ENCODE measurements around the gene PDCD2L.
"Not testable (repeated sequence)": the region's sequence is repeated elsewhere in the genome, so short reads cannot be mapped to it uniquely, and the experiment has no call there.

Gene PDCD2L

GRCh38 chr19:34375598-34375997 lies 28.6 kb upstream of the PDCD2L start:
- DNase-seq (ENCODE audit: low spot score), result no peak

DNA sequence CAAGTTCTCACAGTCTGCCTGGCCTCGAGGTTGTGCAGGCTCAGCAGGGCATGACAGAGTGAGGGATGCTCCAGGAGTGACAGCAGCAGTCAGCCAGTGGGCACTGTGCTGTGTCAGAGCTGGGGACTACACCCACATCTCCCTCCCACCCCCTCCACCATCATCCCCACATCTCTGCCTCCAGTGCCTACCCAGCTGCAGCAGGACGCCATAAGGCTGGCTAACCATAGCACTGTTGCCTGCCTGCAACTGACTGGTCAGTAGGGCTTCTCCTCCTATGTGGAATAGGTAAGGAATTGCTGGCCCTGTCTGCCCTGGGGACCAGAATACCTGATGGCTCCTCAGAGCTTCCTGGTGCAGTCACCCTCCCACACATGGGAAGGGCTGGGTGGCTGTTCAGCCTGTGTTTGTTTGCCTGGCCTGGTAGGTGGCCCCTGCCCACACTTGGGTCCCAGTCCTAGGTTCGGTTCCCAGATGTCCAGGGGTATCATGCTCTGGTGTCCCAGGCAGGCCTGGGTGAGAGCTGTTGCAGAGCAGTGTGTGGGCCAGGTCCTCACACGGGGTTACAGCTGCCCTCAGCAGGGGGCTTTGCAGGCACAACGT lies 23.5 kb upstream of the PDCD2L start:
- no peak for DNase-seq (ENCODE audit: low spot score)

DNA sequence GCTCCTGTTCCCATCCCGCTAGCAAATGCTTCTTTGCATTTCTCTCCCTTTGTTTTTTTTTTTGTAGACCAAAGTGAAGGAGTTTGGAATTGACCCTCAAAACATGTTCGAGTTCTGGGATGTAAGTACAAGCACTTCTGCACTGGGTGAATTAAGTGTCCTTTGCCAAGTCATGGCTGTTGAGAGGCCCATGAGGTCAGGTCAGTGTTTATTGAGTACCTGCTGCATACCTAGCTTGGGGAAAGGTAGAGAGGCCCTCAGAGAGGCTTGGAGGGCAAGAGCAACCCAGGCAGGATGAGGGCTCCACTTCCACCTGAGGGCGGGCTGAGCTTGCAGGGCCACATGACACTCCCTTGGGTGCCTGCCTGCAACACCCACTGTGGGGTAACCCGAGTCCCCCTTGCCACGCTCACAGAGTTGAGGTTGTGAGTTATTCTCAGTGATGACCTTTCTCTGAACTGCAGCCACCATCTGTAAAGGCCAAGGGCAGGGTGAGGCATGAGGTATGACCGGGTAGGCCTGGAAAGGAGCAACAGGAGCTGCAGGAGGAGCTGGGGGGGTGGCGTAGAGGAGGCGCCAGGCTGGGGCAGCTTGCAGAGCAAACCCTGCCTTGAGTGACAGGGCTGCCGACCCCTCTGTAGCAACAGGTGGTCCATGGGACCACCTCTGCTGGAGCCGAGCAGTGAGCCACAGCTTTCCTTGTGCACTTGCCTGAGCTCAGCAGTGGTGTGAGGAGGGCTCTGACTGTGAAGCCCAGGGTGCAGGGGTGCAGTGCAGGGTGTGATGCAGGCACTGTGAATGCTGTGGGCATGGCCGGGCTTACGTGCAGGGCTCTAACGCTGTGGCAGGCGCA lies 22.6 kb upstream of the PDCD2L start:
- no peak for DNase-seq (ENCODE audit: low spot score)

DNA sequence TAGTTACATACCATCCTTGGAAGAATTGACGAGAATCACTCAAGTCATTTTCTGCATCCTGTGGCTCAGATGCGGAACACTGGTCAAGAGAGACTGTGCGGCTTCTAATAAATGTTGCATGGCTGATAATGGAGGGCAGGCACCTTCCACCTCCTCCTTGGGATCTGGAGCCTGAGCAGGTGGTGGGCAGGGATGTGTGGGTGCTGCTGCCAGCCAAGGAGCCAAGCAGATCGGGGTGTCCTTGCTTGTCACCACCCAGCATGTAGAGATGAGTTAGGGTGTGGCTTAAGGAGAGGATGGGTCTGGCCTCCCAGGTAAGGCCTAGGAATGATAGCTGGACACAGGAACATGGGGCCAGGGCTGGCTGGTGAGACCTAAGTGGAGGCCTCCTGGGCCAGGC lies 21.7 kb upstream of the PDCD2L start:
- no peak for DNase-seq (ENCODE audit: low spot score)

GRCh38 chr19:34383599-34383998 lies 20.6 kb upstream of the PDCD2L start:
- DNase-seq (ENCODE audit: low spot score), result no peak

- DNase-seq (ENCODE audit: low spot score), result no peak
These were observed 17.4 kb upstream of the PDCD2L start for GRCh38 chr19:34386645-34387445.

DNA sequence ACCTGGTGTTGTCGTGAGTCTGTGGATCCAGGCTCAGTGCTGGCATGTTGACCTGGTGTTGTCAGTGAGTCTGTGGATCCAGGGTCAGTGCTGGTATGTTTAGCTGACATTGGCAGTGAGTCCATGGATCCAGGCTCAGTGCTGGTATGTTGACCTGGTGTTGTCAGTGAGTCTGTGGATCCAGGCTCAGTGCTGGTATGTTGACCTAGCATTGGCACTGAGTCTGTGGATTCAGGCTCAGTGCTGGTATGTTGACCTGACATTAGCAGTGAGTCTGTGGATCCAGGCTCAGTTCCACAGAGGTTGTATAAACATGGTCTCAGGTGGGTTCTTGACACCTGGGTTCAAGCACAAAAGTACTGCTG lies 16.8 kb upstream of the PDCD2L start:
- DNase-seq (ENCODE audit: low spot score), result no peak

GRCh38 chr19:34388745-34389144 lies 15.5 kb upstream of the PDCD2L start:
- DNase-seq (ENCODE audit: low spot score), result not testable (repeated sequence)

DNA sequence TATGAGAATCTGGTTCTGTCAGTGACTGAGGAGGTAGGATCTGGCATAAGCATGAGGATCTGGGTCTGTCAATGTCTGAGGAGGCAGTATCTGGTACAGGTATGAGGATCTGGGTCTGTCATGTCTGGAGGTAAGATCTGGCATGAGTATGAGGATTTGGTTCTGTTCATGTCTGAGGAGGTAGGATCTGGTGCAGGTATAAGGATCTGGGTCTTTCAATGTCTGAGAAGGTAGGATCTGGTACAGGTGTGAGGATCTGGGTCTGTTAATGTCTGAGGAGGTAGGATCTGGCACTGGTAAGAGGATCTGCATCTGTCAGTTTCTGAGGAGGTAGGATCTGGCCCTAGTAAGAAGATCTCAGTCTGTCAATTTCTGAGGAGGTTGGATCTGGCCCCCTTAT lies 12.4 kb upstream of the PDCD2L start:
- no peak for DNase-seq (ENCODE audit: low spot score)

GRCh38 chr19:34393031-34393430 lies 11.2 kb upstream of the PDCD2L start:
- DNase-seq (ENCODE audit: low spot score), result no peak

- DNase-seq (ENCODE audit: low spot score), result no peak
These were observed 10.6 kb upstream of the PDCD2L start for GRCh38 chr19:34393629-34394028.

- DNase-seq (ENCODE audit: low spot score), result no peak
These were observed 6.3 kb upstream of the PDCD2L start for GRCh38 chr19:34397853-34398252.

DNA sequence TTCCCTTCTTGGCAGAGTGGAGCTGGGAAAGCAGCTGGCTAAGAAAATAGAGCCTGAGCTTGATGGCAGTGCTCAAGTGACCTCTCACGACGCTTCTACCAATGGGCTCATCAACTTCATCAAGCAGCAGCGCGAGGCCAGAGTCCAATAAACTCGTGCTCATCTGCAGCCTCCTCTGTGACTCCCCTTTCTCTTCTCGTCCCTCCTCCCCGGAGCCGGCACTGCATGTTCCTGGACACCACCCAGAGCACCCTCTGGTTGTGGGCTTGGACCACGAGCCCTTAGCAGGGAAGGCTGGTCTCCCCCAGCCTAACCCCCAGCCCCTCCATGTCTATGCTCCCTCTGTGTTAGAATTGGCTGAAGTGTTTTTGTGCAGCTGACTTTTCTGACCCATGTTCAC lies 4.3 kb upstream of the PDCD2L start:
- no peak for DNase-seq (ENCODE audit: low spot score)

DNA sequence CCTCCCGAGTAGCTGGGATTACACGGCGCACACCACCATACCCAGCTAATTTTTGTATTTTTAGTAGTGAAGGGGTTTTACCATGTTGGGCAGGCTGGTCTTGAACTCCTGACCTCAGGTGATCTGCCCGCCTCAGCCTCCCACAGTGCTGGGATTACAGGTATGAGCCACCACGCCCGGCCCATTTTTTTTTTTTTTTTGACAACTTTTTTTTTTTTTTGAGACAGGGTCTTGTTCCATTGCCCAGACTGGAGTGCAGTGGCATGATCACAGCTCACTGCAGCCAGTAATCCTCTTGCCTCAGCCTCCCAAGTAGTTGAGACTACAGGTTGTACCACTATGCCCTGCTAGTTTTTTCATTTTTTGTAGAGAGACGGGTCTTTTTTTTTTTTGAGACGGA lies 3.4 kb upstream of the PDCD2L start:
- DNase-seq (ENCODE audit: low spot score), result not testable (repeated sequence)

DNA sequence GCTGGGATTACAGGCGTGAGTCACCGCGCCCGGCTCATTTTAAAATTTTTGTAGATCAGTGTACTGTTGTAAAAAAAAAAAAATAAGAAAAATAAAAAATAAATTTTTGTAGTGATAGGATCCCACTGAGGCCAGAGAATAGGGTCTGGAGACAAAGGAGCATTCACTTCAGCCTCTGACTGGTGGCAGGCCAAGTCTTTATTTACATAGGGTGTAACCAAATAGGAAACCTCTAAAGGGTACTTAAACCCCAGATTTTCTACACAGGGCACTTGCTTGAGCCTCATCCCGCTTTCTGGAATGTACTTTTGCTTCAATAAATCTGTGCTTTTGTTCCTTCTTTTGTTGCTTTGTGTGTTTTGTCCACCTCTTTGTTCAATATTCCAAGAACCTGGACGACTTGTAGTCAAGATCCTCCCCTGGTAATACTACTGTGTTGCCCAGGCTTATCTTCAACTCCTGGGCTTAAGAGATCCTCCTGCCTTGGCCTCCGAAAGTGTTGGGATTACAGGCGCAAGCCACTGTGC lies 2.1 kb upstream of the PDCD2L start:
- no peak for DNase-seq (ENCODE audit: low spot score)

- no peak for DNase-seq (ENCODE audit: low spot score)
These were observed 453 bp upstream of the PDCD2L start for GRCh38 chr19:34403784-34404108.

DNA sequence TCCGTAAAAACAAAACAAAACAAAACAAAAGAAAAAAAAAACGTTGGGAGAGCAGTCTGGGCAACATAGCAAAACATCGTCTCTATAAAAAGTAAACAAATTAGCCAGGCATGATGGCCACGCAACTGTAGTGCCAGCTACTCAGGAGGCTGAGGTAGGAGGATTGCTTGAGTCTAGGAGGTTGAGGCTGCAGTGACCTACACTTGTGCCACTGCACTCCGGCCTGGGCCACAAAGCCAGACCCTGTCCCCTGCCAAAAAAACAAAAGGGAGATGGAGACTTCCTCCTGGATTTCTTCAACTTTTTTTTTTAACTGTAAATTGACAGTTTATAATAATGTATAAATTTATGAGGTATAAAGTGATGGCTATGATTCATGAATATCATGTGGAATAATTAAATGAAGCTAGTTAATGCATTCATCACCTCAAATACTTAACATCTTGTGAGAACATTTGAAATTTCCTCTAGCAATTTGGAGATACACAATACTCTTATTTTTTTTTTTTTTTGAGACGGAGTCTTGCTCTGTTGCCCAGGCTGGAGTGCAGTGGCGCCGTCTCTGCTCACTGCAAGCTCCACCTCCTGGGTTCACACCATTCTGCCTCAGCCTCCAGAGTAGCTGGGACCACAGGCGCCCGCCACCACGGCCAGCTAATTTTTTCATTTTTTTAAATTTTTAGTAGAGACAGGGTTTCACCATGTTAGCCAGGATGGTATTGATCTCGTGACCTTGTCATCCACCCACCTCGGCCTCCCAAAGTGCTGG lies 1.9 kb downstream of the PDCD2L start:
- no peak for DNase-seq (ENCODE audit: low spot score)

DNA sequence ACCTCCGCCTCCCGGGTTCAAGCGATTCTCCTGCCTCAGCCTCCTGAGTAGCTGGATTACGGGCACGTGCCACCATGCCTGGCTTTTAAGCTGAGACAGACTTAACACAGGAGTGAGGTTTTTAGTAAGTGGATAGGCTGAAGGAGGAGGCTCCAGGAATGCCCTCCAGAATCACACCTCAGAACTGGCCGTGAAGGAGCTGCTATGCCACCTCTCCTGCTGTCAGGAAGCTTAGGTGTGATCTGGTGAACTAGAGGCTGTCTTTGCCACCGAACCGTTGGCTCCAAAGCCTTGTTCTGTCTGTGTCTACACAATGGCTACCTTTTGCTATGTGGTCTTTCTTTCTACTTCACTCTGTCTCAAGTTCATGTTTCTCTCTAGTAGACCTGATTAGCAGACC lies 4.2 kb downstream of the PDCD2L start:
- no peak for DNase-seq (ENCODE audit: low spot score)

GRCh38 chr19:34409189-34410164 lies 5.3 kb downstream of the PDCD2L start:
- DNase-seq (ENCODE audit: low spot score), result no peak

DNA sequence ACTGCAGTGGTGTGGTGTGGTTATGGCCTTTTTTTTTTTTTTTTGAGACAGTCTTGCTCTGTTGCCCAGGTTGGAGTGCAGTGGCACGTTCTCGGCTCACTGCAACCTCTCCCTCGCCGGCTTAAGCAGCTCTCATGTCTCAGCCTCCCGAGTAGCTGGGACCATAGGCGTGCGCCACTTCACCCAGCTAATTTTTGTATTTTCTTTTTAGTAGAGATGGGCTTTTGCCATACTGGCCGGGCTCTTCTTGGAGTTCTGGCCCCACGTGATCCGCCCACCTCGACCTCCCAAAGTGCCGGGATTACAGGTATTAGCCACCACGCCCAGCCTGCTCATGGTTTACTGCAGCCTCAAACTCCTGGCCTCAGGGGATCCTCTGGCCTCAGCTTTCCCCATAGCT lies 7.0 kb downstream of the PDCD2L start:
- DNase-seq (ENCODE audit: low spot score), result no peak

- no peak for DNase-seq (ENCODE audit: low spot score)
These were observed 11.9 kb downstream of the PDCD2L start for GRCh38 chr19:34416021-34416545.
